ENCODE measurements around the gene CLMN.

DNA sequence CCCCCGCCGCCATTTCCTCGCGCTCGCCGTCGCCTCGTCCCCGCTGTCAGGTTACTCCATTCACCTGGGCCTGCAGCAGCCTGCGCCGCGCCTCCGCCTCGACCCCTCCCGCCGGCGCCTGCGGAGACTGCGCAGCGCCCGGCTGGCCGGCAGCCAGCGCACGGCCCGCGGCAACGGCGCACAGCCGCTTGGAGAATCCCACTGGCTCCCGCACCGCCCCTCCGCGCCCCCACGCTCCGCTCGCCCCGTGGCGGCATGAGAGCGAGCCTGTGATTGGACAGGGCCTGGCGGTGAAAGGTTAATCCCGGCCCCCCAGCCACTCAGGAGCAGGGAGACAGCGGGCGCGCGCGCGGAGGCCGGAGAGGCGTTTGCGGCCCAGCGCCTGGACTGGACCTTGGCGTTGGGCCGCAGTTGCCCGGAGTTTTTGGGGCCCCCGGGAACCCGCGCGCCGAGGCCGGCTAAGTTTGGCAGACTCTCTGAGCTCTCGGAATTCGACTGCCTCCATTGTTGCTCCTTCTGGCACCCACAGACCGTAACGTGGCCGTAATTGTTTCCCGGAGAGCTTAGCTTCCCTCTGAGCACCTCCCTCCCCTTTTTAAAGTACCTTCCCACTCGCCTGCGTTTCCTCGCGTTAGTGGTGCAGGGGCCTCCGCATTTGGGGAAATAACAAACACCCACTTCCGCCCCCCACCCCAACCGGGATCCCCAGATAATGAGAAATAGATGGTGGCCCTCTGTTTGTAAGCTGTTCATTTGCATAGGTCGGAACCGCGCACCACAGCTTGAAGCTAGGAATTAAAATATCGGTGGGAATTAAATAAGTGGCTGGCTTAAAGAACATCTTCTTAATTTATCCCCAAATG is 162.2 kb downstream of the CLMN start, which contains the start of gene DICER1:
- TF ChIP-seq, protein P1, sequence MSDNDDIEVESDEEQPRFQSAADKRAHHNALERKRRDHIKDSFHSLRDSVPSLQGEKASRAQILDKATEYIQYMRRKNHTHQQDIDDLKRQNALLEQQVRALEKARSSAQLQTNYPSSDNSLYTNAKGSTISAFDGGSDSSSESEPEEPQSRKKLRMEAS (IDR thresholded peaks at IDR 0.05), result peak; percentile 81
- TF ChIP-seq, protein P2, sequence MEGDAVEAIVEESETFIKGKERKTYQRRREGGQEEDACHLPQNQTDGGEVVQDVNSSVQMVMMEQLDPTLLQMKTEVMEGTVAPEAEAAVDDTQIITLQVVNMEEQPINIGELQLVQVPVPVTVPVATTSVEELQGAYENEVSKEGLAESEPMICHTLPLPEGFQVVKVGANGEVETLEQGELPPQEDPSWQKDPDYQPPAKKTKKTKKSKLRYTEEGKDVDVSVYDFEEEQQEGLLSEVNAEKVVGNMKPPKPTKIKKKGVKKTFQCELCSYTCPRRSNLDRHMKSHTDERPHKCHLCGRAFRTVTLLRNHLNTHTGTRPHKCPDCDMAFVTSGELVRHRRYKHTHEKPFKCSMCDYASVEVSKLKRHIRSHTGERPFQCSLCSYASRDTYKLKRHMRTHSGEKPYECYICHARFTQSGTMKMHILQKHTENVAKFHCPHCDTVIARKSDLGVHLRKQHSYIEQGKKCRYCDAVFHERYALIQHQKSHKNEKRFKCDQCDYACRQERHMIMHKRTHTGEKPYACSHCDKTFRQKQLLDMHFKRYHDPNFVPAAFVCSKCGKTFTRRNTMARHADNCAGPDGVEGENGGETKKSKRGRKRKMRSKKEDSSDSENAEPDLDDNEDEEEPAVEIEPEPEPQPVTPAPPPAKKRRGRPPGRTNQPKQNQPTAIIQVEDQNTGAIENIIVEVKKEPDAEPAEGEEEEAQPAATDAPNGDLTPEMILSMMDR (IDR thresholded peaks at IDR 0.05 in 2 of 3, conservative IDR thresholded peaks at IDR 0.05 in 1 of 3; ENCODE audit: borderline replicate concordance in 1 of 3, insufficient read depth in 1 of 3, low read depth in 2 of 3, low read length in 2 of 3), result no peak
- TF ChIP-seq POLR2A (IDR thresholded peaks at IDR 0.05; ENCODE audit: borderline replicate concordance, extremely low read depth, insufficient read depth, insufficient read length) (peak; percentile 47), POLR2AphosphoS5 (IDR thresholded peaks at IDR 0.05; ENCODE audit: low read depth, low read length) (peak; percentile 81), ZNF274 (IDR thresholded peaks at IDR 0.05; ENCODE audit: low read depth, low read length) (no peak), RAD21 (IDR thresholded peaks at IDR 0.05; ENCODE audit: low read depth) (no peak), EGR1 (IDR thresholded peaks at IDR 0.05; ENCODE audit: low read depth) (peak; percentile 81), REST (IDR thresholded peaks at IDR 0.05; ENCODE audit: low read depth) (no peak), EZH2 (IDR thresholded peaks at IDR 0.05) (no peak), ZFX (IDR thresholded peaks at IDR 0.05) (peak; percentile 96)
